GM19452 (cell line): ENCODE results near the gene TEDC2.

Experiments
- ATAC-seq: cut with Tn5 transposase; IDR thresholded peaks from one replicate; pipeline ENCODE4 v1.9.1; 2021; ENCODE audit not compliant: unreplicated experiment

TEDC2 gene

GRCh38 chr16:2494616-2495015, 34.7 kb downstream of the TEDC2 start:
- no peak for ATAC-seq

DNA sequence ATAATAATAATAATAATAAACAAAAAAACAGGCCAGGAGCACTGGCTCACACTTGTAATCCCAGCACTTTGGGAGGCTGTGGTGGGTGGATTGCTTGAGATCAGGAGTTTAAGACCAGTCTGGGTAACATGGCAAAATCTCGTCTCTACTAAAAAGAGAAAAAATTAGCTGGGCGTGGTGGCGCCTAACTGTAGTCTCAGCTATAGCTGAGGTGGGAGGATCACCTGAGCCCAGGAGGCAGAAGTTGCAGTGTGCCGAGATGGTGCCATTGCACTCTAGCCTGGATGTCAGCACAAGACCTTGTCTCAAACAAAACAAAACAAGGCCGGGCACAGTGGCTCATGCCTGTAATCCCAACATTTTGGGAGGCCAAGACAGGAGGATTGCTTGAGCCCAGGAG, 35.1 kb downstream of the TEDC2 start:
- ATAC-seq = no peak

GRCh38 chr16:2496223-2497115, 36.6 kb downstream of the TEDC2 start:
- no peak for ATAC-seq

DNA sequence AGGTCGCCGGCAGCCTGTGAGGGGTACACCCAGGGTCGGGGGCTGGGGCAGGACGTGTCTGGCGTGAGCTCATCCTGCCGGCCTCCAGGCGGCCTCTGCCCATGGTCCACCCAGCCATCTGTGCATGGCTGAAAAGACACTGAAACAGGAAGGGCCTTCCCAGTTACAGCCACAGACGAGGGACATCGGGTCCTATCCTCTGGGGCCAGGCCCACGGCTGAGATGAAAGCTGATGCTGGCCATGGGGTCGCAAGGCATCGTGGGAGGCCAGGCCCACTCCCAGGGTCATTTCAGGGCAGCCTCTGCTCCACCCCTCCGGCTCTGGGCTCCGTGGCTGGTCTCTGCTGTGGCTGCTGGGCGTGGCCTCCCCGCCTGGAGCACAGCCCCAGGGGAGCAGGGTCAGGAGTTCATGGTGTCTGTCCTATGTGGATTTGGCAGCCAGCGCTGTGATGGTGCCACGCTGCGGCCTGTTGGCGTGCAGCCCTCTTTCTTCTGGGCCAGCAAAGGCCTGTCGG, 37.3 kb downstream of the TEDC2 start:
- ATAC-seq = no peak

DNA sequence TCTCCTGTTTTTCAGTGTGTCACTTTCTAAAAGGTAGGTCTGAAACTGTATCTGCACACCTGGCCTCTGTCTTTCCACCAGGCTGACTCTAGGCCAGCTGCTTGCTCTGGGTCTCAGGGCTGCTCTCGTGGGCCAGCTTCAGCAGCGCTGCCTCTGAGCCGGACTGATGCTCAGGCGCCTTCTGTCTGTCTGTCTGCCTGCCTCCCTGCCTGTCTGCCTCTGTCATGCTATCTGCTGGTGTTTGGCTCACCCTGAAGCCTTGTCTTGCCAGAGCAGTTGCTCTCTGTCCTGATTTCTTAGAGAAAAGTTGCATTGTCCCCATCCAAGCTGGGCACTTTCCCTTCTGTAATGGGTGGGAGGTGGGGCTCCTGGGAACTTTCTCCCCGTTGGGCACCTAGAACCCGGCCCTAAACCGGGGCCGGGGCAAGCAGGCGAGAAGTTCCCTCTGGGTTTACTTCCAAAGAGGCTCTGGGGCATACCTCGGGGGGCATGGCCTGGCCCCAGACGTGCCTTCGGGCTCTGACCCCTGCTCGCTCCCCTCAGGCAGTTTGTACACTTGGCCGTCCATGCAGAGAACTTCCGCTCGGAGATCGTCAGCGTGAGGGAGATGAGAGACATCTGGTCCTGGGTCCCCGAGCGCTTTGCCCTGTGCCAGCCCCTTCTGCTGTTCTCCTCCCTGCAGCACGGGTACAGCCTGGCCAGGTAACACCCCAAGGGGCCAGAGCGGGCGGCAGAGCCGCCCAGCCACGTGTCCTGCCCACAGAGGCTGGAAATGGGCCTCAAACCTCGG, 38.0 kb downstream of the TEDC2 start:
- ATAC-seq = no peak

DNA sequence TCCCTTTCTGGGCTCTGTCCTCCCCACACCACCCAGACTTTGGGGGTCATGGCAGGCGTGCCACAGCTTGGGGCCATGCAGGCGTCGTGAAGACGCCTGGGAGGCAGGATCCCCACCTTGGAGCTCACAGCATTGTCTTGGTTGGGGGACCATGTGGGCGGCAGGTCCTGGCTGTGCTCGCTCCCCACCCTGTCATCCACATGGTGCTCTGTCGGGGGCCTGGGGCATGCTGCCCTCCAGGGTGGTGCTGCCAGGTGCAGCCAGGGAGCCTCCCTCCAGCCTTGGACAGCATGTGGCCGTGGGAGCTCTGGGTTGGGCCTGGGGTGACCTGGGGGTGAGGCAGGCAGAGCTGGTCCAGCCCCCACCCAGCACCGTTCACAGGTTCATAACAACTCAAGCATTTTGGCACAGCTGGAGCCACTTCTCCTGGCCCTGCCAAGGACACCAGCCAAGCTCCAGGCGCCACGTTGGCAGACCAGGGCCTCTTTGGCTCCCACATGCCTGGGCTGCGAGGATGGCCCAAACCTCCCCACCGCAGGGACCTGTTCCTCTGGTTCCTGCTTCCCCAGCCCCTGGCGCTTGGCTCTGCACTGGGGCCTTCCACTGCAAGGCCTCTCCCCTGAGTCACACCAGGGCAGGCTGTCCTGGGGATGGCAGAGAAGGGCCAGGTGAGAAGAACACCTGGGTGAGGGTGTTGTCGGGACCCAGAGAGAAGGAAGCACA, 38.8 kb downstream of the TEDC2 start:
- no peak for ATAC-seq

DNA sequence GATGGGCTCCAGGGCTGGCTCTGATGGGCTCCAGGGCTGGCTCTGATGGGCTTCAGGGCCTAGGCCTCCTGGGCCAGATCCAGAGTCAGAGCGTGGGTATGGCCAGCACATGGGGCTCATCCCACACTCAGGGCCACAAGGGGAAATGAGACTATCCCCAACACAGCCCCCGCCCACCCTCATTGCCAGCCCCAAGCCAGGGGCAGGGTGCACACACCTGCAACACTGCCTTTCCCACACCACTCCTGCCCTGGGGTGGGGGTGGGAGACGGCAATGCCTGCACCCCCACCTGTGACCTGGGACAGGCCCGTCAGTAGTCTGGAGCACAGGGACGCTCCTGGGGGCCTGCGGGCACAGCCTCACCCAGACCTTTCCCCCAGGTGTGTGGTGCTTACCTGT, 39.5 kb downstream of the TEDC2 start:
- ATAC-seq = no peak

GRCh38 chr16:2499890-2500429, 40.1 kb downstream of the TEDC2 start:
- ATAC-seq = no peak

DNA sequence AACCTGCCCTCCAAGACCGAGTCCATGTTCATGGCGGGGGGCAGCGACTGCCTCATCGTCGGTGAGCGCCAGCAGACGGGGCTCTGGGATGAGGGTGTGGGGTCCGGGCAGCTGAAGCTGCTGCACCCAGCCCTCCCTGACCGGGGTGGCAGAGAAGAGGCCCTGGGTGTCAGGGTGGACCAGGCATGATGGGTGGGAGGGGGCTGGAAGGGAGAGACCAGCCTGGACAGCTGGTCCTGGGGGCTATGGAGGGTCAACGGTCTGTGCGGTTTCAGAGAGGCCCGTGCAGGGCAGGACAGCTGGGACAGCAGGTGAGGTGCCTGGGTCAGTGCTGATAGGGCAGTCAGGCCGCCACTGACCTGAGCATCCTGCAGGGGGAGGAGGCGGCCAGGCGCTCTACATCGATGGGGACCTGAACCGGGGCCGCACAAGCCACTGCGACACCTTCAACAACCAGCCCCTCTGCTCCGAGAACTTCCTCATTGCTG, 40.6 kb downstream of the TEDC2 start:
- ATAC-seq = no peak

DNA sequence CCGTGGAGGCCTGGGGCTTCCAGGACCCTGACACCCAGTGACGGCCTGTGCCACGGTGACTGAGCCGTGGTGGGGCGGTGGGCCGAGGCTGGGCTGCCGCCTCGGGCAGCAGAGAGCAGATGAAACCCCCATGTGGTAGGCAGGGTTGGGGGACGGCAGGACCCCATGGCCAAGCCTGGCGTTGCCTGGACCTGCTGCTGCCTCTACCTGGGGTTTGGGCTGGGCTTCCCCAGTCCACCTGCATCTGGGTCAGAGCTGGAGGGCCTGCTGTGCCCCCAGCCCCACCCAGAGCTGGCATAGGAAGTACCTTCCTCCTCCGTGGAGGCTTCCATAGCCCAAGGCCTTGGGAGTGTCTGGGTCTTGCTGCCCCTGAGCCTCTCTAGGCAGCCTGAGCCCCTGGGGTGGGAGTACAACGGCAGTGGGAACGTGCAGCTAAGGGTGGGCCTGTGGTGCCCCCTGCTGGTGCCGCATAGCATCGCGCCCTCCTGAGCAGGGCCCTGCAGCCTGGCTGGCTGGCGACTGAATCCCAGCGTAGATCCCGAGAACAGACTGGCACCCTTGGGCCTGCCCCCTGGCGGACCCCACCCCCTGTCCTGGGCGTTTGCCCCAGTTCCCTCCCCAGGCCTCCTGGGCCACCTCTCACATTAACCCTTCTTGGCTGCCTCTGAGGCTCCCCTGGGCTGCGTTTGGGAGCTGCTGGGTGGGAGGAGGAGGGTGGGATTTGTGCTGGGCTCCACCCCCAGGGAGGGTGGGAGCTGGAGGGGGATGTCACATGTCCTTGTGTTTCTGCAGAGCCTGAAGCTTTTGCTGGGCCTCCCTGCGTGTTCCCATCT, 41.2 kb downstream of the TEDC2 start:
- ATAC-seq = no peak

- ATAC-seq = no peak
Measured at GRCh38 chr16:2501946-2502895, 42.3 kb downstream of the TEDC2 start.

DNA sequence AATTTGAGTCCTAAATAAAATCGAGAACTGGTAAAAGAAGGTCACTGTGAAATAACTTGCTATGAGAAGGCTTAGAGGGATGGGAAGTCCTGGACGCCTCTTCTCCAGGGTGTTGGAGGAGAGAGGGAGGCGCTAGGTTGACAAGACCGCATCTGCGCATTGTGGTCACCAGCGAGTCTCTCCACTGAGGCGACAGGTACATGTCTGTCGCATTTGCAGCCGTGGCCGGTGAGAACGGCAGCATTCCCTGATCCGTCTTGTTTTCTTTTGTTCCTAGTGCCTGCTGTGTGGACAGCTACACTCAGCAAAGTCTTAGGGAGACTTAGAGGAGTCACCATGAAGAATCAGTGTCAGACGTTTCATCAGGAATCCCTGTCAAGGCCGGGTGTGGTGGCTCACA, 45.8 kb downstream of the TEDC2 start:
- no peak for ATAC-seq

DNA sequence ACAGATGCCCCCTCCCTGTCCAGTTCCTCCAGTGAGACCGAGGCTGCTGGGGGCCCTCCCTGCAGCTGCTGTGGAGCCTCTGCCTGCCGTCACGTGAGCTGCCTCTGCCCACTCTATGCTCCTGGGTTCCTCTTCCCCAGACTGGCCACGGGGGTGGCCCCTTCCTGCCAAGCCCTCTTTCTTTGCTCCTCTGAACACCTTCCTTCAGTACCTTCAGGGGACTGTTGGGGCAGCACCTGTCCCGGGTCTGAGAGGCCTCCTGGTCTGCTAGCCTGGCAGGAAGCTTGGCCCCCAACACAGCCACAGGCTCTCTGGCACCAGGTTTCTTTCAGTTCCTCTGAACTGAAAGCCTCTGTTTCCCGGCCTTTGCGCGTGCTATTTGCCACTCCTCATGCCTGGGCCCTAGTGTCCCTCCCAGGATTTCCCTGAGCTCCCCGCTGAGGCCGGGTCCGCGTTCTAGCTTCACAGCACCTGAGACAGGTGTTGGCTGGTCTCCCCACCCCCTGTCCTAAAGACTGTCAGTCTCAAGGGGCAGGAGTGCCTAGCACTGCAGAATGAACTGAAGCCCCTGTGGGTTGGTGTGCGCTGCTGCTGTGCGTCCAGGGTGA, 47.2 kb downstream of the TEDC2 start:
- no peak for ATAC-seq

- no peak for ATAC-seq
Measured at GRCh38 chr16:2507665-2508064, 47.8 kb downstream of the TEDC2 start.

GRCh38 chr16:2508722-2509400, 49.0 kb downstream of the TEDC2 start:
- ATAC-seq = no peak

DNA sequence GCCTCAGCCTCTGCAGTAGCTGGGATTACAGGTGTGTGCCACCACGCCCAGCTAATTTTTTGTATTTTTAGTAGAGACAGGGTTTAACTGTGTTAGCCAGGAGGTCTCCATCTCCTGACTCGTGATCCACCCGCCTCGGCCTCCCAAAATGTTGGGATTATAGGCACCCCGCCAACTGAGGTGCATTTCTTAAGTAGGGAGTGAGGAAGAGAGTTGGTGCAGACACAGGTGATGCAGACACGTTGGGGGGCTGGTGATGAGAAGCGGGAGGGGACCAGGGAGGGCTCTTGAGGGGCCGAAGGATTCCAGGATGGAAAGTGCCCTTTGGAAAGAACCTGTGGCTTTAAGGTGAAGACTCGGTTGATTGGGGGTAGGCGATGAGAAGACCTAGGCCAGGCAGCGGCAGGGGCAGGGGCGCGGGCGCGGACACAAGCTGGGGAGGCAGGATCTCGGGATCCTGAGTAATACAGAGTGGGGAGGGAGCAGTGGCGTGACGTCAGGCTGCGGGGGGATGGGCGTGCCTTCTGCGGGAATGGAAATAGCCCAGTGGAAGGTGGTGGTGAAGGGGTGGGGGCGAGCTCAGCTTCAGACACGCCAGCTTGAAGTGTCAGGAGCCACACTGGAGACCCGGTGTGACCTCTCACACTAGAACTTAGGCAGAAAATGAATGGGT, 51.4 kb downstream of the TEDC2 start:
- ATAC-seq = no peak

DNA sequence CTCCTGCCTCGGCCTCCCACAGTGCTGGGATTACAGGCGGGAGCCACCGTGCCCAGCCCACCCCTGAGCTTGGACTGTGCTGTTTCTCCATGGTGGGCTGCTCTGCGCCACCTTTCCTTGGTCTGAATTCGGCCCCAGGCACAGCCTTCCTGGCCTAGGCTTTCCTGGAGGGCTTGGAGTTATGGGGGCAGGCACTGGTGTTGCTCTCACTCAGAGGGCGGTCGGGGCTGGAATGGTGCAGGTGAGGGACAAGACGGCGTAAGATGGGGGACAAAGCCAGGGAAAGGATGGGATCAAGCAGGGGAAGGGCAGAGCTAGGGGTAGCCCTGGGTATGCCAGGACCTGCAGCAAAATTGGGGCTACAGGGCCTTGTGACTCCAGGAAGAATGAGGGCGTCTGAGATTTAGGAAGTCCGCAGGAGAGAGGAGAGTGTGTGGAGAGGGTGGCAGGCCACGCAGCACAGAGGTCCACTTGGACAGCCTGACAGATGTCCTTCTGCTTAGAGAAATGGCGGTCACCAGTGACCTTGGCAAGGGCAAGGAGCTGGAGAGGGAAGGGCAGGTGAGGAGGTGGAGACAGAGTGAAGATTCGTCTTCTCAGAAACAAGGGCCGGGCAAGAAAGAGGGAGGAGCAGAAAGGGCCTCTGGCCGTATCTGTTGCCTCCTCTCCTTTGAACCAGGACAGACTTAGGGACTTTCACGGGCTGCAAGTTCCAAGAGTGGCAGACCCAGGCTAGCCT, 52.3 kb downstream of the TEDC2 start:
- ATAC-seq = no peak
